HepG2 (cell line): ENCODE data around the gene HOXA11.

Source experiments
- CEBPG ChIP-seq: IDR thresholded peaks from 2 replicates; pipeline ENCODE4 v1.6.1; 2016
- FOXA1 ChIP-seq, 2 experiments: fragments of 450-650 bp in 1 of 2; sonication (generic) in 1 of 2; formaldehyde crosslinking in 1 of 2; IDR thresholded peaks; 2 replicates each; pipeline versions ENCODE4 v1.4.0 to v1.6.1; 2016 to 2020; ENCODE audit warnings: missing genetic modification reagents in 1 of 2
- HOXA9 ChIP-seq: sonication (generic); formaldehyde crosslinking; IDR thresholded peaks from 2 replicates; pipeline ENCODE4 v1.8.1; 2022; ENCODE audit warnings: missing genetic modification reagents, mild to moderate bottlenecking, moderate library complexity, borderline replicate concordance
- JUND ChIP-seq: sonication (generic); formaldehyde crosslinking; IDR thresholded peaks from 2 replicates; pipeline ENCODE4 v1.8.0; 2022; ENCODE audit warnings: mild to moderate bottlenecking, missing genetic modification reagents
- MTA3 ChIP-seq: sonication (generic); formaldehyde crosslinking; IDR thresholded peaks from 2 replicates; pipeline ENCODE4 v1.4.0; 2020; ENCODE audit warnings: missing genetic modification reagents
- PHF21A ChIP-seq: sonication (generic); formaldehyde crosslinking; IDR thresholded peaks from 2 replicates; pipeline ENCODE4 v1.5.0; 2020; ENCODE audit warnings: mild to moderate bottlenecking, missing genetic modification reagents
- POLR2AphosphoS5 ChIP-seq: IDR thresholded peaks from 2 replicates; pipeline ENCODE4 v1.6.1; 2012; ENCODE audit warnings: low read depth, low read length
- ZC3H13 ChIP-seq: sonication (generic); formaldehyde crosslinking; IDR thresholded peaks from 2 replicates; pipeline ENCODE4 v1.8.1; 2023; ENCODE audit warnings: mild to moderate bottlenecking, missing genetic modification reagents, moderate library complexity
- ZNF101 ChIP-seq: sonication (generic); formaldehyde crosslinking; IDR thresholded peaks from 2 replicates; pipeline ENCODE4 v1.4.0; 2020; ENCODE audit warnings: mild to moderate bottlenecking, low read depth, missing genetic modification reagents, borderline replicate concordance
- TF ChIP-seq, protein P1 (sequence below): sonication (generic); formaldehyde crosslinking; IDR thresholded peaks from 2 replicates; pipeline ENCODE4 v1.4.0; 2020; ENCODE audit warnings: missing genetic modification reagents
- TF ChIP-seq, protein P2 (sequence below): sonication (generic); formaldehyde crosslinking; IDR thresholded peaks from 2 replicates; pipeline ENCODE4 v1.5.0; 2020; ENCODE audit warnings: mild to moderate bottlenecking, missing genetic modification reagents, moderate library complexity

DNA sequence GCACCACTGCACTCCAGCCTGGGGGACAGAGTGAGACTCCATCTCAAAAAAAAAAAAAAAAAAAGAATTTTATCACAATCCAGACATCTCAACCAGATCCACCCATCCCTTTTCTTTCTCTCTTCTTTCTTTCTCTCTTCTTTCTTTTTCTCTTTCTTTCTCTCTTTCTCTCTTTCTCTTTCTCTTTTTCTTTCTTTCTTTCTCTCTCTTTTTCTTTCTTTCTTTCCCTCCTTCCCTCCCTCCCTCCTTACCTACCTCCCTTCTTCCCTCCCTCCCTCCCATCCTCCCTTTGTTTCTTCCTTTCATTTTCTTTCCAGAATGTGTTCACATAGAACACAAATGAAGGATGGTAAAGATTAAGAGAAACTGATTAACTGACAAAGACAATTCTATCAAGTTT is 32.9 kb upstream of the HOXA11 start:
- TF ChIP-seq ZNF101 (CRISPR knock-in tag) (no peak), PHF21A (CRISPR knock-in tag) (no peak), FOXA1 (IDR thresholded peaks at IDR 0.05) (no peak), FOXA1 (CRISPR knock-in tag; IDR thresholded peaks at IDR 0.05) (no peak), JUND (no peak), ZC3H13 (no peak), CEBPG (no peak), MTA3 (CRISPR knock-in tag) (no peak), POLR2AphosphoS5 (no peak), HOXA9 (CRISPR knock-in tag) (no peak)
- TF ChIP-seq, protein P1, sequence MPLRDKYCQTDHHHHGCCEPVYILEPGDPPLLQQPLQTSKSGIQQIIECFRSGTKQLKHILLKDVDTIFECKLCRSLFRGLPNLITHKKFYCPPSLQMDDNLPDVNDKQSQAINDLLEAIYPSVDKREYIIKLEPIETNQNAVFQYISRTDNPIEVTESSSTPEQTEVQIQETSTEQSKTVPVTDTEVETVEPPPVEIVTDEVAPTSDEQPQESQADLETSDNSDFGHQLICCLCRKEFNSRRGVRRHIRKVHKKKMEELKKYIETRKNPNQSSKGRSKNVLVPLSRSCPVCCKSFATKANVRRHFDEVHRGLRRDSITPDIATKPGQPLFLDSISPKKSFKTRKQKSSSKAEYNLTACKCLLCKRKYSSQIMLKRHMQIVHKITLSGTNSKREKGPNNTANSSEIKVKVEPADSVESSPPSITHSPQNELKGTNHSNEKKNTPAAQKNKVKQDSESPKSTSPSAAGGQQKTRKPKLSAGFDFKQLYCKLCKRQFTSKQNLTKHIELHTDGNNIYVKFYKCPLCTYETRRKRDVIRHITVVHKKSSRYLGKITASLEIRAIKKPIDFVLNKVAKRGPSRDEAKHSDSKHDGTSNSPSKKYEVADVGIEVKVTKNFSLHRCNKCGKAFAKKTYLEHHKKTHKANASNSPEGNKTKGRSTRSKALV: no peak
- TF ChIP-seq, protein P2, sequence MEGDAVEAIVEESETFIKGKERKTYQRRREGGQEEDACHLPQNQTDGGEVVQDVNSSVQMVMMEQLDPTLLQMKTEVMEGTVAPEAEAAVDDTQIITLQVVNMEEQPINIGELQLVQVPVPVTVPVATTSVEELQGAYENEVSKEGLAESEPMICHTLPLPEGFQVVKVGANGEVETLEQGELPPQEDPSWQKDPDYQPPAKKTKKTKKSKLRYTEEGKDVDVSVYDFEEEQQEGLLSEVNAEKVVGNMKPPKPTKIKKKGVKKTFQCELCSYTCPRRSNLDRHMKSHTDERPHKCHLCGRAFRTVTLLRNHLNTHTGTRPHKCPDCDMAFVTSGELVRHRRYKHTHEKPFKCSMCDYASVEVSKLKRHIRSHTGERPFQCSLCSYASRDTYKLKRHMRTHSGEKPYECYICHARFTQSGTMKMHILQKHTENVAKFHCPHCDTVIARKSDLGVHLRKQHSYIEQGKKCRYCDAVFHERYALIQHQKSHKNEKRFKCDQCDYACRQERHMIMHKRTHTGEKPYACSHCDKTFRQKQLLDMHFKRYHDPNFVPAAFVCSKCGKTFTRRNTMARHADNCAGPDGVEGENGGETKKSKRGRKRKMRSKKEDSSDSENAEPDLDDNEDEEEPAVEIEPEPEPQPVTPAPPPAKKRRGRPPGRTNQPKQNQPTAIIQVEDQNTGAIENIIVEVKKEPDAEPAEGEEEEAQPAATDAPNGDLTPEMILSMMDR (CRISPR knock-in tag): no peak
